ENCODE results near the gene KCNE4.

KCNE4 gene

GRCh38 chr2:223051693-223052289 is at the start of gene KCNE4:
KCNE4 (plus strand) TSS chr2:223052190; CDS start chr2:223052831, 641 bp downstream.
- no peak for DNase-seq (ENCODE audit: low read depth, low spot score)

- no peak for DNase-seq (ENCODE audit: low read depth, low spot score)
Measured at GRCh38 chr2:223003191-223003590, 48.8 kb upstream of the KCNE4 start.

GRCh38 chr2:223005496-223005895 is 46.5 kb upstream of the KCNE4 start:
- no peak for DNase-seq (ENCODE audit: low read depth, low spot score)

GRCh38 chr2:223007531-223007930 is 44.5 kb upstream of the KCNE4 start:
- DNase-seq (ENCODE audit: low read depth, low spot score) = peak; percentile 38

GRCh38 chr2:223008162-223008561 is 43.8 kb upstream of the KCNE4 start:
- peak; percentile 40 for DNase-seq (ENCODE audit: low read depth, low spot score)

- no peak for DNase-seq (ENCODE audit: low read depth, low spot score)
Measured at GRCh38 chr2:223008956-223009355, 43.0 kb upstream of the KCNE4 start.

GRCh38 chr2:223010641-223011040 is 41.3 kb upstream of the KCNE4 start:
- DNase-seq (ENCODE audit: low read depth, low spot score) = no peak

GRCh38 chr2:223012291-223012690 is 39.7 kb upstream of the KCNE4 start:
- no peak for DNase-seq (ENCODE audit: low read depth, low spot score)

GRCh38 chr2:223019390-223019930 is 32.5 kb upstream of the KCNE4 start:
- DNase-seq (ENCODE audit: low read depth, low spot score) = no peak

- DNase-seq (ENCODE audit: low read depth, low spot score) = no peak
Measured at GRCh38 chr2:223019987-223020717, 31.8 kb upstream of the KCNE4 start.

- no peak for DNase-seq (ENCODE audit: low read depth, low spot score)
Measured at GRCh38 chr2:223020971-223021675, 30.9 kb upstream of the KCNE4 start.

- DNase-seq (ENCODE audit: low read depth, low spot score) = peak; percentile 66
Measured at GRCh38 chr2:223026357-223027110, 25.5 kb upstream of the KCNE4 start.

- no peak for DNase-seq (ENCODE audit: low read depth, low spot score)
Measured at GRCh38 chr2:223027442-223027841, 24.5 kb upstream of the KCNE4 start.

- no peak for DNase-seq (ENCODE audit: low read depth, low spot score)
Measured at GRCh38 chr2:223029287-223029686, 22.7 kb upstream of the KCNE4 start.

- no peak for DNase-seq (ENCODE audit: low read depth, low spot score)
Measured at GRCh38 chr2:223032187-223033142, 19.5 kb upstream of the KCNE4 start.

- DNase-seq (ENCODE audit: low read depth, low spot score) = no peak
Measured at GRCh38 chr2:223034221-223034975, 17.6 kb upstream of the KCNE4 start.

- DNase-seq (ENCODE audit: low read depth, low spot score) = no peak
Measured at GRCh38 chr2:223036790-223037444, 15.1 kb upstream of the KCNE4 start.

GRCh38 chr2:223037445-223037800 is 14.6 kb upstream of the KCNE4 start:
- no peak for DNase-seq (ENCODE audit: low read depth, low spot score)

GRCh38 chr2:223039618-223040017 is 12.4 kb upstream of the KCNE4 start:
- DNase-seq (ENCODE audit: low read depth, low spot score) = no peak
